ENCODE results near the gene CCDC43. TPM values are rescaled to one million over a fixed set of nuclear protein-coding genes. Genes with fewer than 3 reads are reported as not detected.

The CCDC43 gene
- total and polyA plus RNA-seq, 2 experiments from 2014 or later: 27.7 to 33.4 TPM

DNA sequence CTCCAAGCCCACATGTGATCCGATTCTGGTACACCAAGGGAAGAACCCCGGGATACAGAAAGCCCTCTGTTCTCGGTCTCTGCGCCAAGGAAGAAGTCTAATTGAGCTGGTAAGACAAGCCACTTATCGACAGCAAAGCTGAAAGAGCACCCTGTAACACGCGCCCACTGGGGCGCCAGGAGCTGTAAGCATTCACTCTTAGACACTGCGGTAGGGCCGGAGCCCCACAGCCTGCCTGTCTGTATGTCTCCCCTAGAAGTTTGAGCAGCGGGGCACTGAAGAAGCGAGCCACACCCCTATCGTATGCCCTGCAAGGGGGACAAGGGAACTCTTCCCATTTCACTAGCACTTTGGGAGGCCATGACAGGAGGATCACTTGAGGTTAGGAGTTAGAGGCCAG, 60.3 kb downstream of the CCDC43 start:
- DNase-seq (ENCODE audit: low read depth in 1 of 2, low spot score in 1 of 2): no peak
- H3K27ac ChIP-seq: peak overlapping the region; percentile 77
- peaks cover 14% of the 10 kb centered on the region for H3K4me1 ChIP-seq (ENCODE audit: low read depth)
- H3K4me3 ChIP-seq: no peak overlapping the region
- no peaks in the 10 kb centered on the region for H3K36me3 ChIP-seq
- no peaks in the 10 kb centered on the region for H3K9me3 ChIP-seq (ENCODE audit: low read depth)
- TF ChIP-seq, protein P1, sequence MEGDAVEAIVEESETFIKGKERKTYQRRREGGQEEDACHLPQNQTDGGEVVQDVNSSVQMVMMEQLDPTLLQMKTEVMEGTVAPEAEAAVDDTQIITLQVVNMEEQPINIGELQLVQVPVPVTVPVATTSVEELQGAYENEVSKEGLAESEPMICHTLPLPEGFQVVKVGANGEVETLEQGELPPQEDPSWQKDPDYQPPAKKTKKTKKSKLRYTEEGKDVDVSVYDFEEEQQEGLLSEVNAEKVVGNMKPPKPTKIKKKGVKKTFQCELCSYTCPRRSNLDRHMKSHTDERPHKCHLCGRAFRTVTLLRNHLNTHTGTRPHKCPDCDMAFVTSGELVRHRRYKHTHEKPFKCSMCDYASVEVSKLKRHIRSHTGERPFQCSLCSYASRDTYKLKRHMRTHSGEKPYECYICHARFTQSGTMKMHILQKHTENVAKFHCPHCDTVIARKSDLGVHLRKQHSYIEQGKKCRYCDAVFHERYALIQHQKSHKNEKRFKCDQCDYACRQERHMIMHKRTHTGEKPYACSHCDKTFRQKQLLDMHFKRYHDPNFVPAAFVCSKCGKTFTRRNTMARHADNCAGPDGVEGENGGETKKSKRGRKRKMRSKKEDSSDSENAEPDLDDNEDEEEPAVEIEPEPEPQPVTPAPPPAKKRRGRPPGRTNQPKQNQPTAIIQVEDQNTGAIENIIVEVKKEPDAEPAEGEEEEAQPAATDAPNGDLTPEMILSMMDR (IDR thresholded peaks at IDR 0.05; ENCODE audit: low read depth, low read length): no peak
- H3K27me3 ChIP-seq: no peaks in the 10 kb centered on the region

DNA sequence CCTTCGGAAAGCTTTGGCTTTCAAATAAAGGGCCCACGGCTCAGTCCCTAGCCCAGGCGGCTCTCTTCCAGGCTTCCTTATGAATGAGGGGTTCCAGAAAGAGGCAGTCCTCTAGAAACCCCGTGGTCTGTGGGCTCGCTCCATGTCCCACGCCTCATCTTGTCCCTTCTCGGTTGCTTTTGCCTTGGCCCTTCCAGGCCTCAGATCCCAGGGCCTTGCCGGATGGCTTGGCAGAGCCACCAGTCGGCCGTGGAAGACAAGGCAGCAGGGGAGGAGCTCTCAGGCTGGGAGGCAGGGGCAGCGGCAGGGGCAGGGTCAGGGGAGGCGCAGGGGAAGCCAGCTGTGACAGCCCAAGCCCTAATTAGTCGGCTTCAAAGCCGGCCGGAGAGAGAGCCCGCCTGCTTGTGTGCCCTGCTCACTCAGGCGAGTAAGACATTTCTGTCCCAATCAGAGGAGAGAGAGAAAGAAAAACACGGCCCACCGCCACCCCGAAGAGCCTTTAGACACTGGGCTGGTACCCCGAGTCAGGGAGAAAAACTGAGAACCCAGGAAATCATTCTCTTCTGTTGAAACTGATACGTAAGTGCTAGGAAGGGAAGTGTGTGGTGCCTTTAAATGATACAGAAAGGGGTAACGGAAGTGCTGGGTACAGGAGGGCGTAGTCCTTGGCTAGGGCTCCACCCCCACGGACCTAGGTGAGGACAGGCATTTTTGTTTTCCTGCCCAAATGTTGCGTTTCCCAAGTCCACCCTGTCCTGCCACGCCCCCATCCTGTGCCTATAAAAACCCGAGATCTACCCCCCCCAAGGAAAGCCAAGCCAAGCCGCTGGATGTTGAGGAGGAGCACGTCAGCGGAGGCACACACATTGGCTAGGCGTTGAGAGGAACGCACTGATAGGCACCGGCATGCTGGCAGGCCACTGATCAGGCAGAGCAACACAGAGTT, 61.1 kb downstream of the CCDC43 start:
- Histone ChIP-seq H3K4me1 (ENCODE audit: low read depth) (peaks cover 14% of the 10 kb centered on the region), H3K27me3 (no peaks in the 10 kb centered on the region), H3K36me3 (no peaks in the 10 kb centered on the region), H3K4me3 (no peak overlapping the region), H3K9me3 (ENCODE audit: low read depth) (no peaks in the 10 kb centered on the region), H3K27ac (peak overlapping the region; percentile 77)
- TF ChIP-seq, protein P1 (IDR thresholded peaks at IDR 0.05; ENCODE audit: low read depth, low read length): no peak
- peak; percentile 69 to 91 for DNase-seq (ENCODE audit: low read depth in 1 of 2, low spot score in 1 of 2)

DNA sequence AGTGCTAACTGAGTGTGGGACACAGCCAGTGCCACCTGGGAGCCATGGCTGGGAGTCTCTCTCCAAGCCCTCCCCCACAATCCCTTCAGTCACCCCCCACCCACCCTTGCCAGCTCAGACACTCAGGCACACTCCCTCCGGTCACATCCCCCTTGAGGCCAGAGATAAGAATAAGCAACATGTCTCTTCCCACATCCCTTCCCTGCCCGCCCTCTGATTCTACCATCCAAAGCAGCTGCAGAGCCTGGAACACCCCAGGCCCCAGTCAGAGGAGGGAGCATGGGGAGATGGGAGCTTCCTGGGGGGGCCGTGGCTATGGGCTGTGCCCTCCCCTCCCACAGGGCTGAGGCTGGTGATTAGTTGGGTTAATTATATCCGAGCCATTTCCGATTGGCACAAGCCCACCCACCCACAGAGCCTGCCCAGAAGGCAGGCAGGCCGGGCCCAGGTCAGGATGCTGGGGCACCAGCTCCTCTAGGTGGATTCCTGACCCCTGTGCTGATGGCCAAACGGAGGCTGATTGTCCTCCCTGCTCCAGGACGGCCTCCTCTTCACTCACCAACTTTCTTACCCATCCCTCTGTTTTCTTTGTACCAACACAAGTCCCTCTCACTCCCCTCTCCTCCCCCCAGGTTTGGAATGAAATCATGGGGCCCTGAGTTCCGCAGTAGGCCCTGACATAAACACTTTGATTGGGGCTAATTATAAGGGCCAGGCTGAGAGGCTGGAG, 61.9 kb downstream of the CCDC43 start:
- no peaks in the 10 kb centered on the region for H3K9me3 ChIP-seq (ENCODE audit: low read depth)
- no peaks in the 10 kb centered on the region for H3K36me3 ChIP-seq
- no peak overlapping the region for H3K4me3 ChIP-seq
- H3K27me3 ChIP-seq: no peaks in the 10 kb centered on the region
- TF ChIP-seq, protein P1 (IDR thresholded peaks at IDR 0.05; ENCODE audit: low read depth, low read length): no peak
- H3K4me1 ChIP-seq (ENCODE audit: low read depth): peaks cover 14% of the 10 kb centered on the region
- DNase-seq (ENCODE audit: low read depth in 1 of 2, low spot score in 1 of 2): no peak
- peak overlapping the region; percentile 77 for H3K27ac ChIP-seq

Other genes starting within 250 kb of the CCDC43 start
- 22.7 and 34.7 TPM in 2 replicates for gene GPATCH8, start 186.4 kb downstream of the CCDC43 start, total RNA-seq
- 38.7 and 47.6 TPM in 2 replicates for gene GPATCH8, start 186.4 kb downstream of the CCDC43 start, polyA plus RNA-seq
- gene FZD2, start 132.3 kb downstream of the CCDC43 start, total RNA-seq: 47.1 and 47.4 TPM in 2 replicates
- gene FZD2, start 132.3 kb downstream of the CCDC43 start, polyA plus RNA-seq: 51.5 and 63.4 TPM in 2 replicates
- 0.21 and 0.46 TPM in 2 replicates for gene MEIOC, start 33.3 kb downstream of the CCDC43 start, total RNA-seq
- gene MEIOC, start 33.3 kb downstream of the CCDC43 start, polyA plus RNA-seq: 1.1 and 2.3 TPM in 2 replicates
- gene DBF4B, start 18.9 kb upstream of the CCDC43 start, total RNA-seq: 12.2 and 26.8 TPM in 2 replicates
- 15.3 and 23.2 TPM in 2 replicates for gene DBF4B, start 18.9 kb upstream of the CCDC43 start, polyA plus RNA-seq
- 72.3 and 116 TPM in 2 replicates for gene ADAM11, start 69.2 kb upstream of the CCDC43 start, total RNA-seq
- gene ADAM11, start 69.2 kb upstream of the CCDC43 start, polyA plus RNA-seq: 22.3 and 29.1 TPM in 2 replicates
- 25.8 and 37.3 TPM in 2 replicates for gene GJC1, start 140.5 kb upstream of the CCDC43 start, total RNA-seq
- 14.8 and 27.0 TPM in 2 replicates for gene GJC1, start 140.5 kb upstream of the CCDC43 start, polyA plus RNA-seq
- gene HIGD1B, start 158.1 kb upstream of the CCDC43 start, total RNA-seq: not detected in 2 replicates
- 0.55 TPM in 1 of 2 replicates, not detected in the other for gene HIGD1B, start 158.1 kb upstream of the CCDC43 start, polyA plus RNA-seq
- 101 and 151 TPM in 2 replicates for gene EFTUD2, start 209.7 kb upstream of the CCDC43 start, total RNA-seq
- gene EFTUD2, start 209.7 kb upstream of the CCDC43 start, polyA plus RNA-seq: 105 and 141 TPM in 2 replicates
- 3.5 and 11.0 TPM in 2 replicates for gene GFAP, start 225.7 kb upstream of the CCDC43 start, total RNA-seq
- 4.0 and 7.0 TPM in 2 replicates for gene GFAP, start 225.7 kb upstream of the CCDC43 start, polyA plus RNA-seq